ENCODE data around the gene ZBTB46.

ZBTB46 gene

DNA sequence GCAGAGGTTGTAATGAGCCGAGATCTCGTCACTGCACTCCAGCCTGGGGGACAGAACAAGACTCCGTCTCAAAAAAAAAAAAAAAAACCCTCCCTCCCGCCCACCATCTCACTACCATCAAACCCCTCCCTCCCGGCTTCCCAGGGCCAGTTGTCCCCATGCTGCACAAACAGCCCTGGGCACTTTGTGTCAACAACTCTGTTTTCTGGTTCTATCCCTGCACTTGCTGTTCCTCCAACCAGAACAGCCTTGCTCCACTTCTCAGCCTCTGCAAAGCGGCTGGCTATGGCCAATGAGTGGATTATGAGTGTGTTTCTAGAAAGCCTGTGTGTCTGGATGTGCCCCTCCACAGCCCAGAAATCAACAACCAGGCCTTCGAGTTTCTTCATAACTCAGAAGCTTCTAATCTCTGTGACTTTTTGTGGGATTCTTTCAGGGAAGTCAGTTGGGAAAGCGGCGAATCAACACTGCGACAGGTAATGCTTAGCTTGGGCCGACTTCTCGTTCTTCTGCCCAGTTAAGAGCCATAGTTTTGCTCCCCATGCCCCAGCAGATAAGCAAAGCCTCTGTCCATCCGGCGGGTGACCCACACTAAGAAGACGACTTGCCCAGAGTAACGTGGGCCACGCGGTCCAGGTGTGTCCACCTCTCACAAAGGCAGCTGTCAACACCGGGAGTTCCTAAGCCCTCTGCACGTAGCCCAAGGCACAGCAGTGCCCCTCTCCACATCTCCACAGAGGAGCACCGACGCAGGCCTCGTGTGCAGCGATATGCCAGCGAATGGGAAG, 5.5 kb downstream of the ZBTB46 start:
- Mint-ChIP-seq H3K4me3 (no peak overlapping the region), H3K27ac (no peak overlapping the region), H3K36me3 (peaks cover 3% of the 10 kb centered on the region in 2 donors), H3K9me3 (no peaks in the 10 kb centered on the region), H3K27me3 (peaks cover 20 to 36% of the 10 kb centered on the region in 2 donors), H3K4me1 (peaks cover 11 to 15% of the 10 kb centered on the region in 2 donors)
- ATAC-seq (replicated peaks) (no peak), DNase-seq (no peak)

DNA sequence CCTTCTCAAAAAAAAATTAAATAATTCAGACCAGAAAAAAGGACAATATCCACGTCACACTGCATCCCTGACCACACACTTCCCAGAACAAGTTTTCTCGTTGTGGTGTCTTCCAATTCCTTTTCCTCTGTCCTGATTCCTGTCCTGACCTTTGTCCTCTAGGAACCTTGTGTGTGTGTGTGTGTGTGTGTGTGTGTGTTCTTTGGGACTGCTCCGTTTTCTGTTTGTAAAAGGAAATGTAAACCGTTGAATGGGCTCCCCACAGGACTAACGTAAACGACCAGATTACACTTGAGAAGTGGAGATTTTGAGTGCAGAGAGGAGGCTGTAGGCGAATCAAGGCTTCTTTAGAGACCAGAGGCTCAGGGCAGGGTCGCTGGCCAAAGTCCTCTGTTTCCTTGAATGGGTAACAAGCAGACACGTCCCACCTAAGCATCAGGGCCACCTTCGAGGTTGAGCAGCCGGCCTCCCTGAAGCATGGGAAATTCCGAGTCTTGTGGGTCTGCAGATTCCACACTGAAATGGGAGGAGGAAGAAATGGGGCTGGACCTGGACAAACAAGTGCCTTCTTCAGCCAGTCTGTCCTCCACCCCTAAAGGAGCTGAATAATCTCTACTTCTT, 7.3 kb downstream of the ZBTB46 start:
- Mint-ChIP-seq H3K27ac (no peak overlapping the region), H3K27me3 (peaks cover 20 to 23% of the 10 kb centered on the region in 2 donors), H3K9me3 (no peaks in the 10 kb centered on the region), H3K4me1 (peaks cover 0 to under 1% of the 10 kb centered on the region in 2 donors), H3K4me3 (no peak overlapping the region), H3K36me3 (peaks cover 1 to 3% of the 10 kb centered on the region in 2 donors)
- DNase-seq (no peak), ATAC-seq (replicated peaks) (no peak)

- ATAC-seq (replicated peaks) (no peak), DNase-seq (no peak)
- Mint-ChIP-seq H3K27ac (no peak overlapping the region), H3K27me3 (peaks cover 18 to 20% of the 10 kb centered on the region in 2 donors), H3K9me3 (no peaks in the 10 kb centered on the region), H3K4me1 (no peaks in the 10 kb centered on the region), H3K4me3 (no peak overlapping the region), H3K36me3 (peaks cover 1 to 3% of the 10 kb centered on the region in 2 donors)
Observed at GRCh38 chr20:63822276-63822696, 8.8 kb downstream of the ZBTB46 start.

GRCh38 chr20:63821811-63822210, 9.3 kb downstream of the ZBTB46 start:
- no peak for ATAC-seq (replicated peaks)
- DNase-seq = no peak
- H3K27me3 Mint-ChIP-seq = peaks cover 15% of the 10 kb centered on the region in 2 donors
- no peak overlapping the region for H3K4me3 Mint-ChIP-seq
- no peaks in the 10 kb centered on the region for H3K9me3 Mint-ChIP-seq
- H3K27ac Mint-ChIP-seq = no peak overlapping the region
- H3K36me3 Mint-ChIP-seq = peaks cover 1 to 3% of the 10 kb centered on the region in 2 donors
- no peaks in the 10 kb centered on the region for H3K4me1 Mint-ChIP-seq

DNA sequence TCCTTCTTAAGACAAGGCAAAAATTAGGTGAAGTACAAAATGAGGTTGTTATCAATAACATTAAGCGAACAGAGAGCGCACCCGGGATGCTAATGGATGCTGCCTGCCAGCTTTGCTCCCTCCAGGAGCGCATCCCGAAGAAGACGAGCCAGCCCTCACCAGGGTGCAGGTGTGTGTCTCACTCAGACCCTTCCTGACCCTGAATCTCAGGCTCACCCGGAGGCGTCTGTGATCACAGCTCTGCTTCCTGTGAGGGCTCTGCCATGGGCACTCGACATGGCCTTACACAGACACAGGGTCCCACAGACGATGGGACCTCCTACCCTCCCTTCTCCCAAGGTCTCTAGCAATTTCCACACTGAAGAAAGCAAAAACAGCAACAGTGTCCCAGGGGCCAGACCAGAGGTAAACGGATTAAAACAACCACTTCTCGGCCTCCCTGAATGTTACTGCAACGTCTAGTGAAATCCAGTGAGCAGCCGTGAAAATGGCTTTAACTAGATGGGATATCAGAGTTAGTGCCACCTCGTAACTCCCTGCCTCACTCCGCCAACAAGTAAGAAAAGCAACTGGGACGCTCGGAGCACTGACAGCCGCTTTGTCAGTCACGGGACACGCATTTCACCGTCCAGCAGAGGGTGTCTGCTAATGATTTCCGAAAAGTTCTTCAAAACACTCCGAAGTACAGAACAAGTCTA, 11.7 kb downstream of the ZBTB46 start:
- peaks cover 1 to 3% of the 10 kb centered on the region in 2 donors for H3K36me3 Mint-ChIP-seq
- peaks cover 0 to 9% of the 10 kb centered on the region in 2 donors for H3K27me3 Mint-ChIP-seq
- peaks cover 0 to 3% of the 10 kb centered on the region in 2 donors for H3K9me3 Mint-ChIP-seq
- no peak overlapping the region for H3K27ac Mint-ChIP-seq
- peak overlapping the region in 1 of 2 donors; percentile 13 for H3K4me3 Mint-ChIP-seq
- no peak for DNase-seq
- peaks cover 0 to 2% of the 10 kb centered on the region in 2 donors for H3K4me1 Mint-ChIP-seq
- no peak for ATAC-seq (replicated peaks)

DNA sequence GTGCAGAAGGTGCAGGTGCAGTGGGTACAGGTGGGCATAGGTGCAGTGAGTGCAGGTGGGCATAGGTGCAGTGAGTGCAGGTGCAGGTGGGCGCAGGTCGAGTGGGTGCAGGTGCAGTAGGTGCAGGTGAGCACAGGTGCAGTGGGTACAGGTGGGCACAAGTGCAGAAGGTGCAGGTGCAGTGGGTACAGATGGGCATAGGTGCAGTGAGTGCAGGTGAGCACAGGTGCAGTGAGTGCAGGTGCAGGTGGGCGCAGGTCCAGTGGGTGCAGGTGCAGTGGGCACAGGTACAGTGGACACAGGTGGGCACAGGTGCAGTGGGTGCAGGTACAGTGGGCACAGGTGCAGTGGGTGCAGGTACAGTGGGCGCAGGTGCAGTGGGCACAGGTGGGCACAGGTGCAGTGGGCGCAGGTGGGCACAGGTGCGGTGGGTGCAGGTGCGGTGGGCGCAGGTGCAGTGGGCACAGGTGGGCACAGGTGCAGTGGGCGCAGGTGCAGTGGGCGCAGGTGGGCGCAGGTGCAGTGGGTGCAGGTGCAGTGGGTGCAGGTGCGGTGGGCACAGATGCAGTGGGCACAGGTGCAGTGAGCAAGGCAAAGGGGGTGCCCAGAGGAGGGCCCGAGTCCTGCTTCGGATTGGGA, 15.3 kb downstream of the ZBTB46 start:
- DNase-seq (no peak), ATAC-seq (replicated peaks) (no peak)
- peaks cover 0 to 2% of the 10 kb centered on the region in 2 donors for H3K4me1 Mint-ChIP-seq
- H3K4me3 Mint-ChIP-seq = no peak overlapping the region
- no peaks in the 10 kb centered on the region for H3K36me3 Mint-ChIP-seq
- H3K9me3 Mint-ChIP-seq = peaks cover 0 to 3% of the 10 kb centered on the region in 2 donors
- peaks cover 0 to 4% of the 10 kb centered on the region in 2 donors for H3K27me3 Mint-ChIP-seq
- H3K27ac Mint-ChIP-seq = no peak overlapping the region

- ATAC-seq (replicated peaks) = no peak
- no peak for DNase-seq
- Mint-ChIP-seq H3K27ac (no peak overlapping the region), H3K4me1 (peaks cover 0 to 2% of the 10 kb centered on the region in 2 donors), H3K27me3 (peaks cover 0 to 4% of the 10 kb centered on the region in 2 donors), H3K9me3 (peaks cover 0 to 3% of the 10 kb centered on the region in 2 donors), H3K4me3 (no peak overlapping the region), H3K36me3 (no peaks in the 10 kb centered on the region)
Observed at GRCh38 chr20:63814891-63815614, 16.0 kb downstream of the ZBTB46 start.

DNA sequence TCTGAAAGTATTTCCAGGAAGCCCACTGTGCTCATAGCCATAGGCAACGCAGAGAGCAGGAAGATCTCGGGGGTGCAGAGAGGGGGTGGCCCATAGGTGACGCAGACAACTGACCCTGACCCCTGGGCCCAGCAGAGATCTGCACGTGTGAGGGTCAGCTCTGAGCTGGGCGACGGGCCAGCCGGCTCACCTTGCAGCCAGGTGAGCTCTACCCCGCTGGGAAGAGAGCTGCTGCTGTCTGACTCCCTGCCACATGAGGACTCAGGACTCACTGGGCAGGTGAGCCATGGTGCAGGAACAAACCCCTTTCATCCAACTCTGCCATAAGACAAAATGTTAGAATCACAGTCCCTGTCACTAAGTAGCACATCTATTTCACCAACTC, 19.6 kb downstream of the ZBTB46 start:
- no peaks in the 10 kb centered on the region for H3K36me3 Mint-ChIP-seq
- peaks cover 0 to 3% of the 10 kb centered on the region in 2 donors for H3K9me3 Mint-ChIP-seq
- DNase-seq (no peak), ATAC-seq (replicated peaks) (no peak)
- peaks cover 0 to 2% of the 10 kb centered on the region in 2 donors for H3K4me1 Mint-ChIP-seq
- H3K27ac Mint-ChIP-seq = no peak overlapping the region
- H3K27me3 Mint-ChIP-seq = peaks cover 0 to 2% of the 10 kb centered on the region in 2 donors
- H3K4me3 Mint-ChIP-seq = no peak overlapping the region

- no peaks in the 10 kb centered on the region for H3K4me1 Mint-ChIP-seq
- no peaks in the 10 kb centered on the region for H3K36me3 Mint-ChIP-seq
- no peak overlapping the region for H3K27ac Mint-ChIP-seq
- ATAC-seq (replicated peaks) (no peak), DNase-seq (no peak)
- no peak overlapping the region for H3K4me3 Mint-ChIP-seq
- no peaks in the 10 kb centered on the region for H3K27me3 Mint-ChIP-seq
- H3K9me3 Mint-ChIP-seq = peaks cover 0 to 3% of the 10 kb centered on the region in 2 donors
Observed at GRCh38 chr20:63810730-63811490, 20.2 kb downstream of the ZBTB46 start.

- ATAC-seq (replicated peaks) (no peak), DNase-seq (no peak)
- Mint-ChIP-seq H3K27me3 (no peaks in the 10 kb centered on the region), H3K27ac (no peak overlapping the region), H3K36me3 (peaks cover 0 to 1% of the 10 kb centered on the region in 2 donors), H3K4me3 (no peak overlapping the region), H3K4me1 (no peaks in the 10 kb centered on the region), H3K9me3 (no peaks in the 10 kb centered on the region)
Observed at GRCh38 chr20:63809856-63810255, 21.2 kb downstream of the ZBTB46 start.

GRCh38 chr20:63808964-63809674, 21.9 kb downstream of the ZBTB46 start:
- Mint-ChIP-seq H3K9me3 (no peaks in the 10 kb centered on the region), H3K4me1 (peaks cover 3 to 5% of the 10 kb centered on the region in 2 donors), H3K27me3 (no peaks in the 10 kb centered on the region), H3K36me3 (peaks cover 0 to 1% of the 10 kb centered on the region in 2 donors), H3K27ac (no peak overlapping the region), H3K4me3 (no peak overlapping the region)
- DNase-seq (no peak), ATAC-seq (replicated peaks) (no peak)

DNA sequence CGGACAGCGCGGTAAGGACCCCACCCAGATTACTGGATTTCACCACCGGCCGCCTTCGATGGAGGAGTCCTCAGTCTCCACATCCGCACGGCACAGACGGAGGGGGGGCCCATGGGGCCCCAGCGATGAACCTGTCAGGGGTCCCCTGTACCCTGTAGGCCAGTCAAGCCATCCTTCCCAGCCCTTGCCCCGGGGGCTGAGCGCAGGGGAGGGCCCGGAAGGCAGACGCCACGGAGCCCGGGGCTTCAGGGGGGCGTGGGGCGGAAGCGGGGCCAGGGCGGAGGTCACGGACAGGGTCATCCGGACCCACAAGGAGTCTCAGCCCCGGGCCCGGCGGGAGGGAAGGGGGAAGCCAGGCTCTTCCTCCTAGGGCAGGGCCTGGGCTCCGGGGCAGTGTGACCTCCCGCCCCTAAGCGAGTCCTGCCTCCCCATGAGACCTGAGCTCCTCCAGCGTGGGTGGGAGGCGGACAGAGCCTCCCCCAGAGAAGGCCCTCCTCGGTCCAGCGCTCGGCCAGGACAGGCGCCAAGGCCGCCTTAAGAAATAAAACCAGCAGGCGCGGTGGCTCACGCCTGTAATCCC, 22.8 kb downstream of the ZBTB46 start:
- ATAC-seq (replicated peaks) (no peak), DNase-seq (no peak)
- Mint-ChIP-seq H3K36me3 (peaks cover 0 to 1% of the 10 kb centered on the region in 2 donors), H3K4me1 (peaks cover 10 to 14% of the 10 kb centered on the region in 2 donors), H3K4me3 (no peak overlapping the region), H3K9me3 (no peaks in the 10 kb centered on the region), H3K27me3 (no peaks in the 10 kb centered on the region), H3K27ac (no peak overlapping the region)

Data from stimulated activated naive B cell treated with anti-CD40 and anti-IgM and Interleukin-4, amounts not matched to agents 10 μg/mL and 1 μg/mL and 100 μg/mL, for 72 hours (primary cell).